HG03280 (cell line): ENCODE results near the gene PNPLA7.
"Not testable (repeated sequence)": the region's sequence is repeated elsewhere in the genome, so short reads cannot be mapped to it uniquely, and the experiment has no call there.

Experiments
- ATAC-seq: cut with Tn5 transposase; IDR thresholded peaks from one replicate; pipeline ENCODE4 v1.9.1; 2021; ENCODE audit warnings: mild to moderate bottlenecking, moderate library complexity; ENCODE audit not compliant: unreplicated experiment

The PNPLA7 gene

GRCh38 chr9:137543237-137543963 is 6.8 kb downstream of the PNPLA7 start:
- ATAC-seq, result no peak

GRCh38 chr9:137542486-137542885 is 7.7 kb downstream of the PNPLA7 start:
- no peak for ATAC-seq

DNA sequence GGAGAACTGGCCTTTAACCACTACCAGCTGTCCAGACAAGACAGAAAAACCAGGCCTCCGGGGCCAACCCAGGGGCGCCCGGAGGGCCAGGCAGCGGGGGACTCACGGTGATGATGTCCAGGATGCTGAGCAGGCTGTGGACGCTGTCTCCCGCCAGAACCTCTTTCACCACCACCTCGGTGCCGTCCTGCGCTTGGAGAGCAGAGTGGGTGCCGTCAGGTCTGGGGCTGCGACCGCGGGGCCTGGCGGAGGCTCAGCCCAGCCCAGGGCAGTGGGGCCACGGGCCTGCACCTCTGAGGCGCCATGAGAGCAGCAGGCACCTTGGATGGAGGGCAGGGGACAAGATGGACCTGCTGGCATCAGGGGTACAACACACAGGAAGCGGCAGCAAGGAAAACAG is 9.7 kb downstream of the PNPLA7 start:
- no peak for ATAC-seq

GRCh38 chr9:137538058-137538457 is 12.1 kb downstream of the PNPLA7 start:
- no peak for ATAC-seq

DNA sequence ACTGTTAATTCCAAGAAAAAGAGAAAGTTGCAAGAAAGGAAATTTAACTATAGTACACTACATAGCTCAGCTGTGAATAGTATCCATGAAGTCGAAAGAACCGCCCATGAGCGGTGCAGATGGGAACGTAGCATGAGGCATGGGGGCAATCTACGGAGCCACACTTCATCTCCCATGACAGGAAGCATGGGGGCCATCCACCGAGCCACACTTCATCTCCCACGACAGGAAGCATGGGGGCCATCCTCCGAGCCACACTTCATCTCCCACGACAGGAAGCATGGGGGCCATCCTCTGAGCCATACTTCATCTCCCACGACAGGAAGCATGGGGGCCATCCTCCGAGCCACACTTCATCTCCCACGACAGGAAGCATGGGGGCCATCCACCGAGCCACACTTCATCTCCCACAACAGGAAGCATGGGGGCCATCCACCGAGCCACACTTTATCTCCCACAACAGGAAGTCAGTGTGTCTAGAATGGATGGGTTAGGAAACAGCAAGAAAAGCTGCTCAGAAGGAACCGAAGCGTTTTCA is 13.5 kb downstream of the PNPLA7 start:
- ATAC-seq, result not testable (repeated sequence)

- ATAC-seq, result no peak
Observed at GRCh38 chr9:137535120-137535428, 15.1 kb downstream of the PNPLA7 start.

GRCh38 chr9:137534256-137535119 is 15.7 kb downstream of the PNPLA7 start:
- ATAC-seq, result peak; percentile 57

DNA sequence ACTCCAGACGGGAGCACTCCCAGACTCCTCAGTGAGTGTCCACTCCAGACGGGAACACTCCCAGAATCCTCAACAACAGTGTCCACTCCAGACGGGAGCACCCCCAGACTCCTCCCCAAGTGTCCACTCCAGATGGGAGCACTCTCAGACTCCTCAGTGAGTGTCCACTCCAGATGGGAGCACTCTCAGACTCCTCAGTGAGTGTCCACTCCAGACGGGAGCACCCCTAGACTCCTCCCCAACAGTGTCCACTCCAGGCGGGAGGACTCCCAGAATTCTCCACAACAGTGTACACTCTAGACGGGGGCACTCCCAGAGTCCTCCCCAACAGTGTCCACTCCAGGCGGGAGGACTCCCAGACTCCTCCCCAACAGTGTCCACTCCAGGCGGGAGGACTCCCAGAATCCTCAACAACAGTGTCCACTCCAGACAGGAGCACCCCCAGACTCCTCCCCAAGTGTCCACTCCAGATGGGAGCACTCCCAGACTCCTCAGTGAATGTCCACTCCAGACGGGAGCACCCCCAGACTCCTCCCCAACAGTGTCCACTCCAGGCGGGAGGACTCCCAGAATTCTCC is 17.2 kb downstream of the PNPLA7 start:
- ATAC-seq, result not testable (repeated sequence)

GRCh38 chr9:137531099-137531765 is 19.0 kb downstream of the PNPLA7 start:
- ATAC-seq, result no peak

GRCh38 chr9:137530331-137530730 is 19.9 kb downstream of the PNPLA7 start:
- no peak for ATAC-seq

DNA sequence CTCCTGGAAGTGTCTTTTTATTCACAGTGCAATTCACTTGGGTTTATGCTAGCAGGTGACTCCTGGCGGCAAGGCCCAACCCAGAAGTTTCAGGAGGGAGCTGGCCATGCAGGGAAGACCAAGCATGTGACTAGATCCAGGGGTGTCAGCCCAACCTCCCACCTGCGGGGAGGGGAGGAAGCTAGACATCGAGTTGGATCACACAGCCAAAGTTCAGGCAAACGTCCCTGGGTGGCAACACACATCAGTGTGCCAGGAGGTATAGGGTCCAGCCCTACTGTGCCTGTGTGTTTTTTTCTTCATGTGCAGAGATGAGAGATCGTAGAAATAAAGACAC is 25.3 kb downstream of the PNPLA7 start:
- no peak for ATAC-seq

GRCh38 chr9:137524161-137524980 is 25.8 kb downstream of the PNPLA7 start:
- ATAC-seq, result no peak

GRCh38 chr9:137522746-137523455 is 27.3 kb downstream of the PNPLA7 start:
- no peak for ATAC-seq

DNA sequence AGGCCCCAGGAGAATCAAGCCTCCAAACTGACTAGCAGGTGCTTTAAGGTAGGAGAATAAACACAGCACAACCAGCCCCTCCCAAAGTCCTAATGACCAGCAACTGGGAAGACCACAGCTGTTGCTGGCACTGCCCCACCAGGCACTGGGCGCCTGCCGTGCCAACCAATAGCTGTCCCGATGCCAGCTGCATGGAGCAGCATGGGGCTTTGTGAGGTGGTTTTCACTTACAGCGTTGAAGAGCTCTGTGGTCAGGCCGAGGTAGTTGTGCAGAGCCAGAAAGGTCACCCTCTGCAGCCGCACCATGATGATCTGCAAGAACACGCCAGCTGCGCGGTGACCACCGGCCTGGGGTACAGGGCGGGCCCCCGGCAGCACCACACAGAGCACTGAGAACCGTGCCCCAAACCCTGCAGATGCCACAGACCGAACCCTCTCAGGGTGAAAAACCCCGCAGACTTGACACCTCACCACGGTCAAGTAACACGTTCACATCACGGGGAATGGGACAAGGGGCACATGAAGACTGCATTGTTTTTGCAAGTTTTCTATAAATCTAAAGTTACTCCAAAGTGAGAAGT is 28.7 kb downstream of the PNPLA7 start:
- no peak for ATAC-seq

- no peak for ATAC-seq
Observed at GRCh38 chr9:137520614-137521404, 29.4 kb downstream of the PNPLA7 start.

GRCh38 chr9:137519553-137519952 is 30.6 kb downstream of the PNPLA7 start:
- ATAC-seq, result no peak

DNA sequence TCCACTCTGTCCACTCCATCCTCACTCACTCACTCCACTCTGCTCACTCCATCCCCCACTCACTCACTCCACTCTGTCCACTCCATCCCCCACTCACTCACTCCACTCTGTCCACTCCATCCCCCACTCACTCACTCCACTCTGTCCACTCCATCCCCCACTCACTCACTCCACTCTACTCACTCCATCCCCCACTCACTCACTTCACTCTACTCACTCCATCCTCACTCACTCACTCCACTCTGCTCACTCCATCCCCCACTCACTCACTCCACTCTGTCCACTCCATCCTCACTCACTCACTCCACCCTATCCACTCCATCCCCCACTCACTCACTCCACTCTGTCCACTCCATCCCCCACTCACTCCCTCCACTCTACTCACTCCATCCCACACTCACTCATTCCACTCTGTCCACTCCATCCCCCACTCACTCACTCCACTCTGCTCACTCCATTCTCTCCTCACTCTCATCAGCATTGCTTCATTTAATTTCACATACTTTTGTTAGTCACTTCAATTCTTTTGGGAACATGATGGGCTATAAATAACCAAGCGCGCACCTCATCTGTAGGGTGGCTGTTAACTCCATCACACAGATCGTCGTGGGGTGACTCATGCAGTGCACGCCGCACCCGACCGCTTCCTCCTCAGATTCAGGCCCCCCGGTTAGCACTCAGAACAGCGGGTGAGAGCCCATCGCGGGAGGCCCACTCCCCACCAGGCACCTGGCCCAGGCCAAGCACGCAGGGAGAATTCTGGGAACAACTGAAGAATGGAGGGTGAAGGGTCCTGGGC is 31.3 kb downstream of the PNPLA7 start:
- ATAC-seq, result not testable (repeated sequence)
